Neural progenitor cell (in vitro differentiated cells): Measurements from ENCODE around the gene PLCL1. TPM values are rescaled to one million over a fixed set of nuclear protein-coding genes. Genes with fewer than 3 reads are reported as not detected.

Experiments
- DNase-seq: peaks from one replicate; pipeline ENCODE4 v3.0.0-alpha.2; 2016; ENCODE audit warnings: low spot score
- H2AFZ ChIP-seq: fragments of 200-600 bp; sonication (generic); replicated peaks from 2 replicates; pipeline ENCODE4 v1.6.1; 2016; ENCODE audit warnings: antibody characterized with exemption
- H3F3A ChIP-seq: fragments of 200-600 bp; sonication (generic); 2 replicates; pipeline ENCODE4 v1.6.1; 2016; ENCODE audit warnings: antibody characterized with exemption, low read depth
- H3K27ac ChIP-seq: fragments of 200-600 bp; sonication (generic); 2 replicates; pipeline ENCODE4 v1.5.1; 2016; ENCODE audit warnings: mild to moderate bottlenecking
- H3K27me3 ChIP-seq: fragments of 200-600 bp; sonication (generic); 2 replicates; pipeline ENCODE4 v1.6.1; 2016; ENCODE audit warnings: mild to moderate bottlenecking, moderate library complexity
- H3K36me3 ChIP-seq: fragments of 200-600 bp; sonication (generic); 2 replicates; pipeline ENCODE4 v1.5.1; 2016
- H3K4me1 ChIP-seq: fragments of 200-600 bp; sonication (generic); 2 replicates; pipeline ENCODE4 v1.6.1; 2016; ENCODE audit warnings: mixed run types
- H3K4me2 ChIP-seq: fragments of 200-600 bp; sonication (generic); 2 replicates; pipeline ENCODE4 v1.6.1; 2016
- H3K4me3 ChIP-seq: fragments of 200-600 bp; sonication (generic); 2 replicates; pipeline ENCODE4 v1.5.1; 2016
- H3K79me2 ChIP-seq: fragments of 200-600 bp; sonication (generic); 2 replicates; pipeline ENCODE4 v1.6.1; 2016; ENCODE audit warnings: low read depth
- H3K9ac ChIP-seq: fragments of 200-600 bp; sonication (generic); 2 replicates; pipeline ENCODE4 v1.6.1; 2016
- H3K9me3 ChIP-seq: fragments of 200-600 bp; sonication (generic); 2 replicates; pipeline ENCODE4 v1.5.1; 2016; ENCODE audit warnings: low read depth
- H4K20me1 ChIP-seq: fragments of 200-600 bp; sonication (generic); 2 replicates; pipeline ENCODE4 v1.6.1; 2016; ENCODE audit warnings: low read depth
- H3K27ac Mint-ChIP-seq: 3 replicates; pipeline ENCODE4 v1.8.0; 2021; ENCODE audit warnings: mixed read lengths
- H3K27me3 Mint-ChIP-seq: 2 replicates; pipeline ENCODE4 v1.8.0; 2022; ENCODE audit warnings: low read depth, mild to moderate bottlenecking, inconsistent platforms, moderate library complexity, mixed read lengths; ENCODE audit not compliant: insufficient read depth
- H3K36me3 Mint-ChIP-seq: 3 replicates; pipeline ENCODE4 v1.8.0; 2021; ENCODE audit warnings: mixed read lengths
- H3K4me1 Mint-ChIP-seq: 3 replicates; pipeline ENCODE4 v1.8.0; 2021; ENCODE audit warnings: mixed read lengths
- H3K4me3 Mint-ChIP-seq: 3 replicates; pipeline ENCODE4 v1.8.0; 2021; ENCODE audit warnings: mild to moderate bottlenecking, moderate library complexity, mixed read lengths
- H3K9me3 Mint-ChIP-seq: 3 replicates; pipeline ENCODE4 v1.8.0; 2020; ENCODE audit warnings: mixed read lengths
- CTCF ChIP-seq: fragments of 200-600 bp; sonication (generic); IDR thresholded peaks from 2 replicates; pipeline ENCODE4 v1.5.1; 2017; ENCODE audit warnings: antibody characterized with exemption, mild to moderate bottlenecking
- EZH2 ChIP-seq: fragments of 200-600 bp; sonication (generic); IDR thresholded peaks from 2 replicates; pipeline ENCODE4 v1.6.1; 2017; ENCODE audit warnings: antibody characterized with exemption, mild to moderate bottlenecking, moderate library complexity
- EZH2phosphoT487 ChIP-seq: fragments of 200-600 bp; sonication (generic); IDR thresholded peaks from 2 replicates; pipeline ENCODE4 v1.6.1; 2017; ENCODE audit warnings: antibody characterized with exemption
- total RNA-seq: library from RNA; depleted of rRNA; stranded (reverse); fragments of >200 nt; gene quantifications from 2 replicates; pipeline ENCODE4 v1.2.3, GENCODE V29; 2015; ENCODE audit warnings: low replicate concordance

Gene PLCL1
- total RNA-seq, 1 donor from 2014 or later = 0.41 TPM

- Mint-ChIP-seq H3K27ac (no peak overlapping the region), H3K27me3 (peaks cover 2% of the 10 kb centered on the region), H3K4me3 (no peak overlapping the region), H3K36me3 (no peaks in the 10 kb centered on the region), H3K4me1 (no peaks in the 10 kb centered on the region), H3K9me3 (no peaks in the 10 kb centered on the region)
- Histone ChIP-seq H3K79me2 (no peaks in the 10 kb centered on the region), H3K4me2 (no peak overlapping the region), H3K27ac (no peak overlapping the region), H4K20me1 (no peaks in the 10 kb centered on the region), H3K27me3 (no peaks in the 10 kb centered on the region), H3K9me3 (no peaks in the 10 kb centered on the region), H3K4me3 (no peak overlapping the region), H3K4me1 (no peaks in the 10 kb centered on the region), H3K36me3 (no peaks in the 10 kb centered on the region), H3F3A (no peaks in the 10 kb centered on the region), H2AFZ (no peak overlapping the region), H3K9ac (no peak overlapping the region)
- DNase-seq = no peak
- TF ChIP-seq EZH2 = no peak
- TF ChIP-seq EZH2phosphoT487 = no peak
- no peak for TF ChIP-seq CTCF
Observed at GRCh38 chr2:197897960-197898678, 93.7 kb downstream of the PLCL1 start.

GRCh38 chr2:197904446-197904845 is 100.1 kb downstream of the PLCL1 start:
- Mint-ChIP-seq H3K9me3 (peaks cover 4% of the 10 kb centered on the region), H3K27me3 (peaks cover 3% of the 10 kb centered on the region), H3K36me3 (no peaks in the 10 kb centered on the region), H3K4me3 (no peak overlapping the region), H3K27ac (no peak overlapping the region), H3K4me1 (peaks cover 3% of the 10 kb centered on the region)
- Histone ChIP-seq H2AFZ (no peak overlapping the region), H3K9me3 (no peaks in the 10 kb centered on the region), H3K4me1 (no peaks in the 10 kb centered on the region), H3K4me2 (no peak overlapping the region), H3K79me2 (no peaks in the 10 kb centered on the region), H4K20me1 (no peaks in the 10 kb centered on the region), H3K9ac (no peak overlapping the region), H3K36me3 (no peaks in the 10 kb centered on the region), H3K27me3 (no peaks in the 10 kb centered on the region), H3K27ac (no peak overlapping the region), H3F3A (no peaks in the 10 kb centered on the region), H3K4me3 (no peak overlapping the region)
- DNase-seq = no peak
- no peak for TF ChIP-seq CTCF
- TF ChIP-seq EZH2 = no peak
- TF ChIP-seq EZH2phosphoT487 = no peak

- H3K9me3 Mint-ChIP-seq = peaks cover 4% of the 10 kb centered on the region
- Histone ChIP-seq H4K20me1 (no peaks in the 10 kb centered on the region), H3K27me3 (no peaks in the 10 kb centered on the region), H3K9ac (no peak overlapping the region), H3K79me2 (no peaks in the 10 kb centered on the region), H3K27ac (no peak overlapping the region), H3K4me1 (no peaks in the 10 kb centered on the region), H3K36me3 (no peaks in the 10 kb centered on the region), H3K4me2 (no peak overlapping the region), H3F3A (no peaks in the 10 kb centered on the region), H3K9me3 (no peaks in the 10 kb centered on the region), H3K4me3 (no peak overlapping the region), H2AFZ (no peak overlapping the region)
- no peak overlapping the region for H3K4me3 Mint-ChIP-seq
- peaks cover 3% of the 10 kb centered on the region for H3K27me3 Mint-ChIP-seq
- no peak overlapping the region for H3K27ac Mint-ChIP-seq
- H3K4me1 Mint-ChIP-seq = peaks cover 6% of the 10 kb centered on the region
- DNase-seq = no peak
- TF ChIP-seq CTCF (no peak), EZH2 (no peak), EZH2phosphoT487 (no peak)
- H3K36me3 Mint-ChIP-seq = no peaks in the 10 kb centered on the region
Observed at GRCh38 chr2:197908156-197908555, 103.8 kb downstream of the PLCL1 start.
